IMR-90 (cell line): Measurements from ENCODE around the gene MAT1A. TPM values are rescaled to one million over a fixed set of nuclear protein-coding genes. Genes with fewer than 3 reads are reported as not detected.

Experiments
- ATAC-seq: fragments of 200-7000 bp; cut with Tn5 transposase; 2 replicates; pipeline ENCODE4 v1.9.1; 2020; ENCODE audit warnings: low read depth, mild to moderate bottlenecking, moderate library complexity
- BruUV-seq: library from RNA; stranded (reverse); fragments of 400-500 nt; replicated peaks from 2 replicates; lab custom pipeline; 2021; lab: Mats Ljungman, UMichigan
- CTCF ChIA-PET: fragments of 300-600 bp; formaldehyde crosslinking; extraction: SDS; loops from one replicate; lab custom pipeline; 2021; ENCODE audit warnings: antibody characterized with exemption; lab: Yijun Ruan, JAX
- POLR2A ChIA-PET: fragments of 300-600 bp; sonication (Branson Sonifier 250); formaldehyde crosslinking; loops from one replicate; lab custom pipeline; 2022; ENCODE audit warnings: antibody characterized with exemption; ENCODE audit not compliant: unreplicated experiment; lab: Charles Lee
- DNase-seq: peaks from one replicate; pipeline ENCODE4 v3.0.0; 2013
- H2AFZ ChIP-seq: replicated peaks from 2 replicates; pipeline ENCODE3; 2013; ENCODE audit warnings: low read length, mild to moderate bottlenecking; ENCODE audit not compliant: poor library complexity
- H2AK5ac ChIP-seq: 2 replicates; pipeline ENCODE4 v1.6.1; 2013; ENCODE audit warnings: low read depth, low read length, inconsistent platforms
- H2AK9ac ChIP-seq: replicated peaks from 2 replicates; pipeline ENCODE3; 2013; ENCODE audit warnings: mild to moderate bottlenecking, low read depth, low read length, moderate library complexity; ENCODE audit not compliant: poor library complexity
- H2BK120ac ChIP-seq: 2 replicates; pipeline ENCODE4 v1.6.1; 2013; ENCODE audit warnings: low read depth, low read length, inconsistent platforms
- H2BK15ac ChIP-seq: 3 replicates; pipeline ENCODE4 v1.6.1; 2013; ENCODE audit warnings: low read depth, low read length, inconsistent platforms
- H2BK20ac ChIP-seq: 2 replicates; pipeline ENCODE4 v1.6.1; 2013; ENCODE audit warnings: low read depth, mild to moderate bottlenecking, inconsistent platforms, low read length, moderate library complexity
- H2BK5ac ChIP-seq: 2 replicates; pipeline ENCODE4 v1.6.1; 2013; ENCODE audit warnings: mild to moderate bottlenecking, low read depth, low read length, inconsistent platforms; ENCODE audit not compliant: poor library complexity, severe bottlenecking
- H3K14ac ChIP-seq: replicated peaks from 2 replicates; pipeline ENCODE4 v1.6.1; 2013; ENCODE audit warnings: low read depth, low read length, inconsistent platforms
- H3K18ac ChIP-seq: 2 replicates; pipeline ENCODE4 v1.6.1; 2013; ENCODE audit warnings: low read depth, low read length, control low read depth
- H3K23ac ChIP-seq: 2 replicates; pipeline ENCODE4 v1.6.1; 2013; ENCODE audit warnings: low read depth, low read length, inconsistent platforms
- H3K27ac ChIP-seq: 2 replicates; pipeline ENCODE4 v1.5.1; 2013; ENCODE audit warnings: mild to moderate bottlenecking, control low read depth, low read length; ENCODE audit not compliant: insufficient read depth
- H3K27me3 ChIP-seq: 2 replicates; pipeline ENCODE4 v1.6.1; 2013; ENCODE audit warnings: low read length; ENCODE audit not compliant: control insufficient read depth, insufficient read depth
- H3K36me3 ChIP-seq: 2 replicates; pipeline ENCODE4 v1.6.1; 2013; ENCODE audit warnings: low read length, mixed read lengths; ENCODE audit not compliant: control insufficient read depth, insufficient read depth
- H3K4ac ChIP-seq: 2 replicates; pipeline ENCODE4 v1.6.1; 2013; ENCODE audit warnings: low read depth, low read length, inconsistent platforms
- H3K4me1 ChIP-seq: 2 replicates; pipeline ENCODE4 v1.6.1; 2013; ENCODE audit warnings: low read length, mixed read lengths; ENCODE audit not compliant: control insufficient read depth, insufficient read depth
- H3K4me2 ChIP-seq: 2 replicates; pipeline ENCODE4 v1.6.1; 2013; ENCODE audit warnings: low read depth, mild to moderate bottlenecking, control low read depth, low read length, moderate library complexity
- H3K4me3 ChIP-seq: 2 replicates; pipeline ENCODE4 v1.5.1; 2013; ENCODE audit warnings: low read depth, mild to moderate bottlenecking, control low read depth, low read length, moderate library complexity; ENCODE audit not compliant: insufficient read depth
- H3K56ac ChIP-seq: 2 replicates; pipeline ENCODE4 v1.6.1; 2013; ENCODE audit warnings: low read length, inconsistent platforms; ENCODE audit not compliant: insufficient read depth; ENCODE audit errors: extremely low read depth
- H3K79me1 ChIP-seq, 2 experiments: 2 replicates each; pipeline ENCODE4 v1.6.1; 2013; ENCODE audit warnings: low read length in 2 of 2, inconsistent platforms in 1 of 2, low read depth in 1 of 2
- H3K9ac ChIP-seq: 2 replicates; pipeline ENCODE4 v1.6.1; 2013; ENCODE audit warnings: low read depth, low read length, control low read depth
- H3K9me1 ChIP-seq: 2 replicates; pipeline ENCODE4 v1.6.1; 2013; ENCODE audit warnings: low read length, inconsistent platforms; ENCODE audit not compliant: insufficient read depth
- H3K9me3 ChIP-seq: 2 replicates; pipeline ENCODE4 v1.6.1; 2013; ENCODE audit warnings: low read length; ENCODE audit not compliant: control insufficient read depth, insufficient read depth
- H4K20me1 ChIP-seq: 2 replicates; pipeline ENCODE4 v1.6.1; 2013; ENCODE audit warnings: low read length, inconsistent platforms; ENCODE audit not compliant: insufficient read depth
- H4K5ac ChIP-seq: 2 replicates; pipeline ENCODE4 v1.6.1; 2013; ENCODE audit warnings: mild to moderate bottlenecking, low read depth, low read length, control low read depth
- H4K8ac ChIP-seq, 2 experiments: 2 replicates each; pipeline ENCODE4 v1.6.1; 2013; ENCODE audit warnings: low read depth in 2 of 2, low read length in 2 of 2, control low read depth in 1 of 2, inconsistent platforms in 1 of 2
- H4K91ac ChIP-seq: 2 replicates; pipeline ENCODE4 v1.6.1; 2013; ENCODE audit warnings: low read depth, low read length, inconsistent platforms; ENCODE audit not compliant: insufficient read depth
- BHLHE40 ChIP-seq: fragments of 150-350 bp; IDR thresholded peaks from 2 replicates; pipeline ENCODE4 v1.6.1; 2016; ENCODE audit warnings: mild to moderate bottlenecking, low read depth, low read length
- CEBPB ChIP-seq: IDR thresholded peaks from 2 replicates; pipeline ENCODE4 v1.6.1; 2012; ENCODE audit warnings: low read depth, low read length, improper control_type of control experiment
- CHD1 ChIP-seq: IDR thresholded peaks from 2 replicates; pipeline ENCODE4 v1.6.1; 2012; ENCODE audit warnings: low read depth, low read length, improper control_type of control experiment
- CTCF ChIP-seq: conservative IDR thresholded peaks from 2 replicates; pipeline ENCODE4 v1.5.1; 2012; ENCODE audit warnings: mild to moderate bottlenecking, low read depth, low read length, improper control_type of control experiment
- ELK1 ChIP-seq: fragments of 150-350 bp; IDR thresholded peaks from 2 replicates; pipeline ENCODE4 v1.6.1; 2016; ENCODE audit warnings: low read depth, mild to moderate bottlenecking, low read length, moderate library complexity, borderline replicate concordance
- FOS ChIP-seq: fragments of 150-350 bp; IDR thresholded peaks from 2 replicates; pipeline ENCODE4 v1.6.1; 2016; ENCODE audit warnings: low read depth, low read length
- MAFK ChIP-seq: IDR thresholded peaks from 2 replicates; pipeline ENCODE4 v1.6.1; 2012; ENCODE audit warnings: low read depth, low read length, improper control_type of control experiment
- MAZ ChIP-seq: IDR thresholded peaks from 2 replicates; pipeline ENCODE4 v1.6.1; 2012; ENCODE audit warnings: low read depth, mild to moderate bottlenecking, low read length, improper control_type of control experiment, moderate library complexity, borderline replicate concordance
- MXI1 ChIP-seq: IDR thresholded peaks from 2 replicates; pipeline ENCODE4 v1.6.1; 2012; ENCODE audit warnings: low read depth, mild to moderate bottlenecking, low read length, moderate library complexity, borderline replicate concordance
- NFE2L2 ChIP-seq: fragments of 150-350 bp; IDR thresholded peaks from 2 replicates; pipeline ENCODE4 v1.6.1; 2016; ENCODE audit warnings: low read depth, mild to moderate bottlenecking, low read length
- POLR2A ChIP-seq: IDR thresholded peaks from 2 replicates; pipeline ENCODE4 v1.6.1; 2012; ENCODE audit warnings: mild to moderate bottlenecking, low read depth, low read length
- RAD21 ChIP-seq: IDR thresholded peaks from 2 replicates; pipeline ENCODE4 v1.6.1; 2012; ENCODE audit warnings: low read length, improper control_type of control experiment
- RCOR1 ChIP-seq: IDR thresholded peaks from 2 replicates; pipeline ENCODE4 v1.6.1; 2012; ENCODE audit warnings: mild to moderate bottlenecking, low read length, improper control_type of control experiment; ENCODE audit not compliant: insufficient replicate concordance
- RFX5 ChIP-seq: IDR thresholded peaks from 2 replicates; pipeline ENCODE4 v1.8.0; 2012; ENCODE audit warnings: low read depth, mild to moderate bottlenecking, low read length, moderate library complexity
- SMC3 ChIP-seq: fragments of 150-350 bp; IDR thresholded peaks from 2 replicates; pipeline ENCODE4 v1.6.1; 2016; ENCODE audit warnings: low read depth, mild to moderate bottlenecking, antibody characterized with exemption, low read length, moderate library complexity
- USF2 ChIP-seq: fragments of 150-350 bp; IDR thresholded peaks from 2 replicates; pipeline ENCODE4 v1.6.1; 2017; ENCODE audit warnings: mild to moderate bottlenecking, antibody characterized with exemption, low read length, low read depth
- WGBS, 2 experiments: methylation state at CpG; one replicate each; pipeline versions ENCODE4 v1.1.5 to v1.1.7; 2013; ENCODE audit warnings: missing lambda C conversion rate in 2 of 2; ENCODE audit not compliant: insufficient read length in 1 of 2; ENCODE audit errors: extremely low coverage in 2 of 2; 5-methylcytosine and 5-hydroxymethylcytosine counted together
- dilution Hi-C: fragments of 300-500 bp; cut with HindIII; formaldehyde crosslinking; loops from one replicate; pipeline ENCODE4 v1.14.3; 2018; ENCODE audit warnings: low sequenced_read_pairs; ENCODE audit not compliant: unreplicated experiment
- in situ Hi-C: fragments of 300-500 bp; cut with MboI; formaldehyde crosslinking; loops from 3 replicates; pipeline ENCODE4 v1.14.3; 2019; ENCODE audit warnings: low sequenced_read_pairs, inconsistent platforms, mixed read lengths
- intact Hi-C: fragments of 100-400 bp; cut with micrococcal nuclease; formaldehyde crosslinking; loops from 2 replicates; pipeline ENCODE4 v1.10.0; 2022
- polyA plus RNA-seq, 3 experiments: library from polyadenylated mRNA; depleted of rRNA; stranded (reverse); fragments of >200 nt; gene quantifications; 2 replicates each; pipeline ENCODE4 v1.2.3, GENCODE V29; 2012; ENCODE audit warnings: low replicate concordance in 1 of 3
- total RNA-seq: library from RNA; depleted of rRNA; stranded (reverse); fragments of >200 nt; gene quantifications from 2 replicates; pipeline ENCODE4 v1.2.3, GENCODE V29; 2012

Gene MAT1A
- total and polyA plus RNA-seq, 2 of the 4 experiments (the other 2 are of a cell fraction): not detected

- no peak overlapping the region for H4K91ac ChIP-seq
- no peaks in the 10 kb centered on the region for H4K20me1 ChIP-seq
- ATAC-seq: no peak
- no peak overlapping the region for H3K4ac ChIP-seq
- H2AFZ ChIP-seq: no peak overlapping the region
- no peak overlapping the region for H3K56ac ChIP-seq
- H2AK9ac ChIP-seq: no peak overlapping the region
- no peaks in the 10 kb centered on the region for H3K9me3 ChIP-seq
- H2BK20ac ChIP-seq: no peak overlapping the region
- H3K9me1 ChIP-seq: no peaks in the 10 kb centered on the region; the same call in 1 of the 2 replicates
- no peak overlapping the region for H3K27ac ChIP-seq
- no peak overlapping the region for H2BK120ac ChIP-seq
- H3K4me2 ChIP-seq: no peak overlapping the region
- no peak for DNase-seq
- in situ Hi-C loops: no loop called here
- no peaks in the 10 kb centered on the region; the same call in 1 of the 2 replicates for H3K4me1 ChIP-seq
- no peak overlapping the region for H4K8ac ChIP-seq
- no peak overlapping the region for H3K18ac ChIP-seq
- intact Hi-C loops: no loop called here
- 88% methylated on average over 9 of the region's 16 CpGs; no CpG with 5 or more reads in 1 of the 2 experiments for WGBS, 2 experiments
- H4K5ac ChIP-seq: no peak overlapping the region
- H3K14ac ChIP-seq: no peak overlapping the region
- H3K36me3 ChIP-seq: no peaks in the 10 kb centered on the region
- H3K27me3 ChIP-seq: peaks cover 28% of the 10 kb centered on the region
- no peak overlapping the region for H3K9ac ChIP-seq
- dilution Hi-C loops: no loop called here
- ChIA-PET POLR2A (no interaction called here), CTCF (no interaction called here)
- no peaks in the 10 kb centered on the region for H3K79me1 ChIP-seq
- no TSS peak for BruUV-seq
- no peak overlapping the region for H3K23ac ChIP-seq
- no peak for TF ChIP-seq POLR2A
- TF ChIP-seq FOS: no peak
- no peak for TF ChIP-seq CHD1
- no peak for TF ChIP-seq ELK1
- no peak for TF ChIP-seq SMC3
- TF ChIP-seq NFE2L2: no peak
- no peak for TF ChIP-seq RAD21
- TF ChIP-seq BHLHE40: no peak
- TF ChIP-seq CTCF: no peak
- TF ChIP-seq CEBPB: no peak
- no peak for TF ChIP-seq RFX5
- no peak for TF ChIP-seq RCOR1
- TF ChIP-seq MAFK: no peak
- TF ChIP-seq MXI1: no peak
- no peak for TF ChIP-seq MAZ
- no peak for TF ChIP-seq USF2
- H3K4me3 ChIP-seq: no peak overlapping the region
- no peak overlapping the region for H2AK5ac ChIP-seq
- H2BK5ac ChIP-seq: no peak overlapping the region
- H2BK15ac ChIP-seq: no peak overlapping the region
Measured at GRCh38 chr10:80276335-80276734, 13.1 kb downstream of the MAT1A start.
